Right atrium auricular region (tissue), 2 donors: Measurements from ENCODE around the gene NAALADL2. TPM values are rescaled to one million over a fixed set of nuclear protein-coding genes. Genes with fewer than 3 reads are reported as not detected.

Experiments
- DNase-seq: peaks from one replicate; pipeline ENCODE4 v3.0.0-alpha.2; 2019; ENCODE audit warnings: low spot score
- H3K27ac ChIP-seq, 2 donors: fragments of 200-600 bp; sonication (generic); 1 replicate in 1 of 2; 2 replicates in 1 of 2; pipeline ENCODE4 v1.5.1; 2016 to 2019
- H3K27me3 ChIP-seq, 2 donors: fragments of 200-600 bp; sonication (generic); one replicate each; pipeline versions ENCODE4 v1.5.1 to v1.6.0; 2017 to 2019
- H3K36me3 ChIP-seq: fragments of 200-600 bp; sonication (generic); one replicate; pipeline ENCODE4 v1.5.1; 2016
- H3K4me1 ChIP-seq, 2 donors: fragments of 200-600 bp; sonication (generic); one replicate each; pipeline versions ENCODE4 v1.5.1 to v1.6.0; 2017 to 2019
- H3K4me3 ChIP-seq, 2 donors: fragments of 200-600 bp; sonication (generic); 1 replicate in 1 of 2; 2 replicates in 1 of 2; pipeline ENCODE4 v1.5.1; 2017 to 2019; ENCODE audit warnings: mild to moderate bottlenecking in 1 of 2, moderate library complexity in 1 of 2
- H3K9me3 ChIP-seq, 2 donors: fragments of 200-600 bp; sonication (generic); one replicate each; pipeline ENCODE4 v1.5.1; 2019
- total RNA-seq, 2 donors: library from RNA; depleted of rRNA; stranded (reverse); fragments of >200 nt; gene quantifications; one replicate each; pipeline ENCODE4 v1.1.0, GENCODE V29; 2016
- TF ChIP-seq, protein P1 (sequence below), 2 donors: fragments of 200-600 bp; sonication (generic); IDR thresholded peaks; one replicate each; pipeline ENCODE4 v1.5.1; 2019; ENCODE audit warnings: antibody characterized with exemption in 2 of 2

Gene NAALADL2
- total RNA-seq, 2 donors from 2014 or later = 2.5 to 3.2 TPM

DNA sequence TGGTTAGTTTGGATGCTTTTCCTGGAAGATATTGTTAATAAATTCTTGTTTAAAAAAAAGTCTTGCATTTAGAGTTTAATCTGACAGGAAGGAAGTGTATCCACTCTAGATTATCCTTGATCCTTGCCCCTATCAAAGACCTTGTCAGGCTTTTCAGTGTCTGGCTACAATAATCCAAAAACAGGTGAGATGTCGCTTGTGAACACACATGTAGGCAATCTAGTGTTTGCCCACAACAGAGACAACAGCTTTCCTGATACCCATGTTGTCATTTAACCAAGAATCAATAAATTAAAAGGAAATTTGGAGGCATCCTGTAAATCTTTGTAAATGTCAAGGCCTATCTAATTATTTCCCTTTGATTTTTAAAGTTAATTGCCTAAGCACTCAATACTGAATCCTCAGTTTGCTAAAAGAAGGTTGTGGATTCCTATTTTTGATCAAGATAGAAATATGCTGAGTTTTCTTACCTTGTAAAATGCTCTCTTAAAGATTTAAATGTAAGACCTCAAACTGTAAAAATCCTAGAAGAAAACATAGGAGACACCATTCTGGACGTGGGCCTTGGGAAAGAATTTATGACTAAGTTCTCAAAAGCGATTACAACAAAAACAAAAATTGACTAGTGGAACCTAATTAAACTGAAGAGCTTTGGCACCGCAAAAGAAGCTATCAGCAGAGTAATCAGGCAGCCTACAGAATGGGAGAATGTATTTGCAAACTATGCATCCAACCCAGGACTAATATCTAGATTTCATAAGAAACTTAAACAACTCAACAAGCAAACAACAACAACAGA lies 207.7 kb downstream of the NAALADL2 start:
- Histone ChIP-seq H3K4me3 (no peak overlapping the region), H3K4me1 (no peaks in the 10 kb centered on the region), H3K27ac (no peak overlapping the region), H3K9me3 (no peaks in the 10 kb centered on the region), H3K27me3 (no peaks in the 10 kb centered on the region), H3K36me3 (no peaks in the 10 kb centered on the region)
- no peak for DNase-seq
- TF ChIP-seq, protein P1, sequence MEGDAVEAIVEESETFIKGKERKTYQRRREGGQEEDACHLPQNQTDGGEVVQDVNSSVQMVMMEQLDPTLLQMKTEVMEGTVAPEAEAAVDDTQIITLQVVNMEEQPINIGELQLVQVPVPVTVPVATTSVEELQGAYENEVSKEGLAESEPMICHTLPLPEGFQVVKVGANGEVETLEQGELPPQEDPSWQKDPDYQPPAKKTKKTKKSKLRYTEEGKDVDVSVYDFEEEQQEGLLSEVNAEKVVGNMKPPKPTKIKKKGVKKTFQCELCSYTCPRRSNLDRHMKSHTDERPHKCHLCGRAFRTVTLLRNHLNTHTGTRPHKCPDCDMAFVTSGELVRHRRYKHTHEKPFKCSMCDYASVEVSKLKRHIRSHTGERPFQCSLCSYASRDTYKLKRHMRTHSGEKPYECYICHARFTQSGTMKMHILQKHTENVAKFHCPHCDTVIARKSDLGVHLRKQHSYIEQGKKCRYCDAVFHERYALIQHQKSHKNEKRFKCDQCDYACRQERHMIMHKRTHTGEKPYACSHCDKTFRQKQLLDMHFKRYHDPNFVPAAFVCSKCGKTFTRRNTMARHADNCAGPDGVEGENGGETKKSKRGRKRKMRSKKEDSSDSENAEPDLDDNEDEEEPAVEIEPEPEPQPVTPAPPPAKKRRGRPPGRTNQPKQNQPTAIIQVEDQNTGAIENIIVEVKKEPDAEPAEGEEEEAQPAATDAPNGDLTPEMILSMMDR (IDR thresholded peaks at IDR 0.05) = no peak

DNA sequence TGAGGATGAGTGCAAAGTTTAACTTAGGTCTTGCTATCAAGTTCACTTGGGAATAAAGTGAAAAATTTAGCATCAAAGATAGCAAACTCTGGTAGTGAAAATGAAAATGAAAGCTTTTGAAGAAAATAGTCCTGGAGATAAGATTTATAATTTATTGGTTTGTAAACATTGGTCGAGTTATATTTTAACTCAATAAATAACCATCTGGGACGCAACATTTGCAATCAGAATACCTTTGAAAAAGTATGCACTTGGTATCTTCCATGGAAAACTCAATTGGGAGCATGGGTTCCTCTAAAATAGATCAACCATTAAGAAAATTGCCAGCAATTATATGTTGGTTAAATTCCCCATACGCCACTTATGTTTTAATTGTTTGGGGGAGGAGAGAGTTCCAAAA lies 209.5 kb downstream of the NAALADL2 start:
- H3K4me1 ChIP-seq = no peaks in the 10 kb centered on the region
- no peaks in the 10 kb centered on the region for H3K27me3 ChIP-seq
- H3K27ac ChIP-seq = no peak overlapping the region

DNA sequence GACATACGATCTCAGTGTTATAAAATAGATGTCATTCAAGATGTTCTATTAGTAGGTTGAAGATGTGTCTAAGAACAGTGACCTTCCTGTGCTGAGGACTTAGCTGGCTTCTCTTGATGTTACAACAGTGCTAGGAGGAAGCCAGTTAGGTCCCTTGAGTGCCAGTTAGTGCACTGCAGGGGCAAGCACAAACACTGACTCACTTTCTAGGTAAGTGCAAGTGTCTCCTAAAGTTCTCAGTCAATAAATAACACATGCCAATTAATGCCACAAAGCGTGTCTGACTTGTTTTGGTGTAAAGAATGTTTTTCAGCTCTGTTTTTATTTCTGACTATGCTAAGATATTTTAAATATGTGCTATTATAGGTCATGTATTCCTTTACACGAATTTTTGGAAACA lies 211.8 kb downstream of the NAALADL2 start:
- Histone ChIP-seq H3K27ac (no peak overlapping the region), H3K4me1 (no peaks in the 10 kb centered on the region), H3K27me3 (no peaks in the 10 kb centered on the region), H3K36me3 (no peaks in the 10 kb centered on the region), H3K4me3 (no peak overlapping the region), H3K9me3 (no peaks in the 10 kb centered on the region)
- no peak for DNase-seq
- TF ChIP-seq, protein P1 (IDR thresholded peaks at IDR 0.05) = no peak

More for the DNA sequence above, 209.5 kb downstream of the NAALADL2 start:
- DNase-seq = no peak
- TF ChIP-seq, protein P1 (IDR thresholded peaks at IDR 0.05) = no peak
- Histone ChIP-seq H3K4me3 (no peak overlapping the region), H3K36me3 (no peaks in the 10 kb centered on the region), H3K9me3 (no peaks in the 10 kb centered on the region)

DNA sequence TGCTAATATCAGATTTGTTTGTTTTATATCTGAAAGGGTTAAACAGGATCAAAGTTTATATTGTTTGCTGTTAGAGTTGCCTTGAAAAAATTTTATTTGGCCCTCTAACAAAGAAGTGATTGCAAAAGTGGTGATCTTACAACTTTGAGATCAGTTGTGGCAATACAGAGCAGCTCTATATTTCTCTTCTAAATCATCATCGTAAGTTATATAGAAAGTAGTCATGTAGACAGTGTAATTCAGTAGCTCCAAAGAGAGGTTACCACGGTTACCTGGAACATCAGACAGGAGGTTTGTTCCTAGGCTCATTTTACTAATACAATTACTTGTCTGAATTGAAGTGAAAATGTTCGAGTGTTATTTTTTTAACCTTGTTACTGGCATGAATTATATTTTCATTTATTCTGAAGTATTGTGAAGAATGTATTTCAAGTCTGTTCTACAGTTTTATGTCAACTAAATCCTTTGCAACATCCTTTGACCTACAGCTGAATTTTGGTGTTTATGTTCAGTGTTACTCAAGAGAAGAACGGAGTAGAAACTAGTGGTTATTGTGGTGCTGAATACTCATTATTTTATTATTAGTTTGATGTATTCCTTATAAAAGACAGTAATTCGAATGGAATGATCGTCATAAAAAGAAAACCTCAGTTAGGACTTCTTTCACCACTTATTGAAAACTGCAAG lies 214.2 kb downstream of the NAALADL2 start:
- Histone ChIP-seq H3K4me1 (no peaks in the 10 kb centered on the region), H3K4me3 (no peak overlapping the region), H3K27ac (no peak overlapping the region), H3K9me3 (no peaks in the 10 kb centered on the region), H3K27me3 (no peaks in the 10 kb centered on the region), H3K36me3 (no peaks in the 10 kb centered on the region)
- DNase-seq = no peak
- TF ChIP-seq, protein P1 (IDR thresholded peaks at IDR 0.05) = no peak

DNA sequence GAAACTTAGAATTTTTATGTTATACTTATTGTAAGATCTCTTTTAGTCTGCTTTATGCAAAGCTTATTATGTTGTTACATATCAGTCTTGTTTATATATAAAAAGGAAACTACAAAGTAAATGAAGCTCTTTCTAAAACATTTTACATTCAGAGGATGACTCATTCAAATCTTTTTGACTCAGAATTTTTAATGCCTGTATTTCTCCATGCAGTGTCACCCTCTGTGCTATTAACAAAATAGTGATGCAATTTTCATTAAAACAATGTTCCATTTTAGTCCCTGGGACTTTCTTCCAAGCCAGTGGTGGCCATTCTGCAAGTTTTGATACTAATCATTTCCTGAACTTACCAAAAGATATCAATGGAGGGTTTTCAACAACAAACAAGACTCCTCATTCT lies 216.1 kb downstream of the NAALADL2 start:
- no peaks in the 10 kb centered on the region for H3K9me3 ChIP-seq
- no peak overlapping the region for H3K27ac ChIP-seq
- DNase-seq = no peak
- no peaks in the 10 kb centered on the region for H3K4me1 ChIP-seq
- H3K4me3 ChIP-seq = no peak overlapping the region
- no peaks in the 10 kb centered on the region for H3K27me3 ChIP-seq
- H3K36me3 ChIP-seq = no peaks in the 10 kb centered on the region
- TF ChIP-seq, protein P1 (IDR thresholded peaks at IDR 0.05) = no peak
